ENCODE measurements around the gene MIGA1.
"Not testable (repeated sequence)": the region's sequence is repeated elsewhere in the genome, so short reads cannot be mapped to it uniquely, and the experiment has no call there.

The MIGA1 gene

DNA sequence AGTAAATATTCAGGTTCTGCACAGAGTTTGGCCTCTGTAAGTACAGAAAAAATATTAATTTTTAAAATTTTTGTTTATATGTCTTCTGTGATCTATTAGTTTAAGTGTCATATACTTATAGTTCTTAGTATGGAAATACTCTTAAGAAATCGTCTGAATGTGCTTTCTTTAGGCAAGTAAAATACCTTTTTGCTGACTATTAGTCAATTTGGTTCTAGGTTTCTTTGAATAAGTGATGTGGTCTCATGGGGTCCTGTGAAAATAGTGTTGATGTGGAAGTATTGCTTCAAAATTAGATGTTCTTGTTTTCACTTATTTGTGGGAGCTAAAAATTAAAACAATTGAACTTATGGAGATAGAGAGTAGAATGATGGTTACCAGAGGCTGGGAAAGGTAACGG, 23.9 kb downstream of the MIGA1 start:
- DNase-seq = no peak

DNA sequence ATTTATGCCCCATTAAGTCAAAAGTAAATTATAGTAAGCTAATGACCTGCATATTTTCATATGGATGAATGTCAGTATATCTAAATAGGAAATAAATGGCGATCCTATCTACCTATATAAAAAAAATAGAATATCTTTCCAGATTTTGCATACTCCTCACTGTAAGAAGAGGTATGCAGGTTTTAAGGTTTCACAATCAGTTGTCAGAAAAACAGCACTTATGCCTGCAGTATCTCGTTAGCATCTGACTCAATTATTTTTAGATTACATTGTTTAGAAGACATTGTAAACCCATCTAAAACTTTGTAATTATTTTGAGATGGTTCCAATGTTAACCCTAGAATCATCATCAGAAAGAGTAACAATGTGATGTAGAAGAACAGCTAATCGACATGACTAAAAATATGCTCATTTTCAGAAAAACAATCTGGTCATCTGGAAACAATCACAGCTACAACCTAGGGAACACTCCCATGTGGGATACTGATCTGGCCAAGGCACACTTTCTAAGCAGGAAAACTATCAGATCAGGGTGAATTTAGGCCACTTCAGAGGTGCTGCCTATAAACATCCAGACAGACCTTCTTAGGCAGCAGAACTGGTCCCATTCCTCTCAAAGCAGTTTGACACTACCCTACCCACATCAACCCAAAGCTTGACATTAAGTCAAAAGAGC, 30.5 kb downstream of the MIGA1 start:
- DNase-seq = not testable (repeated sequence)

DNA sequence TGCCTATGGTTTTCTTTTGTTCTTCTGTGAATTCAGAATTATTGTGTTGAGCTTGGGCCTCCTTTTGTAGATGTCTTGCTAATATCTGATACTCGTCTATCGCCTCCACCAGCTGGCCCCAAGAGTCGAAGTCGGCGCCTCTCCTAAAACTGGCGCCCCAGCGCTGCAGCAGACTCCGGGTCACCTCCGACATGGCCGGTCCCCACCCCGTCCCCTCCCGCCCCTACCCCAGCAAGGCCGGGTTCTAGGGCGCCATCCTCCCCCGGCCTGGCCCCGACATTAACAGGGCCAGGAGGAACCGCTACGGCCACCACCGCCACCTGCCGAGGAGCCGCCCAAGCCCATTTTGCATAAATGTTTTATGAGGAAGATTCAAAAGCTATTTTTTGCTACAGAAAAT, 32.1 kb downstream of the MIGA1 start:
- not testable (repeated sequence) for DNase-seq

DNA sequence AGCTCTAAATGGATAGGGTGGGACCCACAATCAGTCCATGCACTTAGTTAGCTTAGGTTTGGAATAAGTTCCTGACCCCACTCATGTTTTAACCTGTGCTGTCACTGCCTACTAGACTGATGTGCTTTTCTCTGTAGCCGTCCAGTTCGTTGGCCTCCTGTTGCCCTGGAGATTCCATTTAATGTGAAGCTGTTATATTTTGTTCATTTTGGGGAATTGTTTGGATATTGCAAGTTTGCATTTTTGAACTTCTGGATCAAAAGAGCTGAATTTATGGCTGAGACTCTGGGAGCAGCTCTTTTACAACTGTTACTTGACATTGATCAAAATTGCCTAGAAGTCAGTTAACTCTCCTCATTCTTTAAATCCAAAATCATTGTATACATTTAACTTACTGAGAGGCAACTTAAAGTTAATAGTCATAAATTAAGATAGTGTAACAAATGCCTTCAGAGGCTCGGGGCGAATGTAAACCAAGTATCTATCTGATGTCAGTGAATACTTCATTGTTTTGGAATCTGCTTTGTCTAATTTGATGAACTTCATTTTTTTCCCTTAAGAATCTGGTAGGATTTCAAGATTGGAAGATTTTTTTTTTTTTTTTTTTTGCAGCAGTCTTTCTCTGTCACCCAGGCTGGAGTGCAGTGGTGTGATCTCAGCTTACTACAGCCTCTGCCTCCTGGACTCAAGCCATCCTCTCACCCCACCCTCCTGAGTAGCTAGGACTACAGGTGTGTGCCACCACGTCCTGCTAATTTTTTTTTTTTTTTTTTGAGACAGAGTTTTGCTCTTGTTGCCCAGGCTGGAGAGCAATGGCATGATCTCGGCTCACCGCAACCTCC, 38.1 kb downstream of the MIGA1 start:
- no peak for DNase-seq

DNA sequence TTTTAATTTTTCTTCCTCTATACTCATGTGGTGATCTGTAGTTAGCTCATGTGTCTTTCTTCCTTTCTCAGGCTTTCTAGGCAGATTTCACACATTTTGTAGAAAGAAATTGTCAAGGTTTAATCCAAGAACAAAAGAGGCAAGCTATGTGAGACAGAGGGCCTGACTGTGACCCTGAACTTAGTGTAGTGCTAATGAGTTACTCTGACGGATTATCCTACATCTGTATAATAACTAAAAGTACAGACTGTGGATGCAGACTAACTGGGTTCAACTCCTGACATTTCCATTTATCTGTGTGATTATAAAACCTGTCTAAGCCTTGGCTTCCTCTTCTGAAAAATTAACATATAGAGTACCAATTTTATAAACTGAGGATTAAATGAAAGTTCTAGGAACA, 40.7 kb downstream of the MIGA1 start:
- no peak for DNase-seq

DNA sequence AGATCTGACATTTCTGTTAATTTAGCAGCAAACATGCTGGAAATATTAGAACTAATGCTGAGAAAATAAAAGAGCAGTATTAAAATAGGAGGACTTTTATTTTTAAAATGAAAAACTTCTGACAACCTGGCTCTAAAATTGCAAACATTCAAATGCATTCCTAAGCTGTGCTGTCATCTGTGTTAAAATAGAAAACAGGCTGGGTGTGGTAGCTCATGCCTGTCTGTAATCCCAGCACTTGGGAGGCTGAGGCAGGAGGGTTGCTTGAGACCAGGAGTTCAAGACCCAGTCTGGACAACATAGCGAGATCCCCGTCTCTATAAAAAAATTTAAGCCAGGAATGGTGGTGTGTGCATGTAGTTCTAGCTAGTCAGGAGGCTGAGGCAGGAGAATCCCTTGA, 44.6 kb downstream of the MIGA1 start:
- no peak for DNase-seq

DNA sequence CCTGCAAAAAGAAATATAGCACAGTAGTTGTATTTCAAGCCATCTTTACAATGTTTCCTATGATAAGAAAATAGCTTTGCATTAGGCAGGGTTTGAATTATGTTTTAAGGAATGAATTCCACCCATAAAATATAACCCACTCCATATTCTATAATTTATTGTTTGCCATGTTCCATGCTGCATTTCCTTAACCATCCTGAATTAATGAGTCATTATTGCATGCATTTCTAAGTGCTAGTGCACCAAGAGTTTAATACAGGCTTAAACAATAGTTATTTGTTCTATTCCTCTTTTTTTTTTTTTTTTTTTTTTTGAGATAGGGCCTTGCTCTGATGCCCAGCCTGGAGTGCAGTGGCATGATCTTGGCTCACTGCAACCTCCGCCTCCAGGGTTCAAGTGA, 45.2 kb downstream of the MIGA1 start:
- DNase-seq = no peak

DNA sequence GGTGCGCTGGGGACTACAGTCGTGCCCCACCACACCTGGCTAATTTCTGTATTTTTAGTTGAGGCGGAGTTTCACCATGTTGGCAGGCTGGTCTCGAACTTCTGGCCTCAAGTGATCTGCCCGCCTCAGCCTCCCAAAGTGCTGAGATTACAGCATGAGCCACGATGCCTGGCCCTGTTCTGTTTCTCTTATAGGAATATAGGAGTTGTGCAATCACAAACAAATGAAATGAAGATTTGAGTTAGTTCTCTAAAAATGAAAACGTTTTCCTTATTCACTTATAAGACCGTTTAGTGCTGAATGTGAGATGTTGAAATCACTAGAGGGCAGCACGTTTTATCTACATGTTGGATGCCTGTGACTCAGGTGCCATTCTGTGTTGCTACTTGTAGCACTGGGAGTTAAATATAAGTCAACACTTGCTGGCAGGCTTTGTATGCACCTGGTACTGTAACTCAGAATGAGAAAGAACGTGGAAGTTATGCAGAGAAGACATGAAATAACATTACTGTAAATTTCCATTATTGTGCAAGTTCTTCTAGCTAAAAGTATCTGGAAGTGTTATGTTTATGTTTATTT, 45.8 kb downstream of the MIGA1 start:
- DNase-seq = no peak

DNA sequence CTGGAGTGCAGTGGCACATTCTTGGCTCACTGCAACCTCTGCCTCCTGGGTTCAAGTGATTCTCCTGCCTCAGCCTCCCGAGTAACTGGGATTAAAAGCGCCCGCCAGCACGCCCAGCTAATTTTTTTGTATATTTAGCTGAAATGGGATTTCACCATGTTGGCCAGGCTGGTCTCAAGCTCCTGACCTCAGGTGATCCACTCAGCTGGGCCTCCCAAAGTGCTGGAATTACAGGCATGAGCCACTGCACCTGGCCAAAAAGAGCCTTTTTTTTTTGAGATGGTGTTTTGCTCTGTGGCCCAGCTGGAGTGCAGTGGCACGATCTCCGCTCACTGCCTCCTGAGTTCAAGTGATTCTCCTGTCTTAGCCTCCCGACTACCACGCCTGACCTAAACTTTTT, 47.4 kb downstream of the MIGA1 start:
- not testable (repeated sequence) for DNase-seq

DNA sequence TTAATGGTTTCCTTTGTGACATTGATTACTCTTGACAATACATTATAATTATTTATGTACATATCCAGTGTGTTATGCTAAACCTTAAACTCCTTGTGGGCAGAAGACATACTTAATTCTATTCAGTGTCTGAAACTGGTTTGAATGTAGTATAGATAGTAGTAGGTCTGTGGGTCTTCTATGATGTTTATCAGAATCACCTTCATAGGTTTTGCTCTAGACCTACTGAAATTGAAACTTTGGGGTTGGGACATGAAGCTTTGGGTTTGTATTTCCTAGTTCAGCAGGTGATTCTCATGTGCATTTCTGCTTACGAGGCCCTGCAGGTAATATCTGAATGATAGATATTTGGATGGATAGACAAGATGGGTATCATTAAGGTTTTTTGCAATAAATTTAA, 48.6 kb downstream of the MIGA1 start:
- DNase-seq = no peak

DNA sequence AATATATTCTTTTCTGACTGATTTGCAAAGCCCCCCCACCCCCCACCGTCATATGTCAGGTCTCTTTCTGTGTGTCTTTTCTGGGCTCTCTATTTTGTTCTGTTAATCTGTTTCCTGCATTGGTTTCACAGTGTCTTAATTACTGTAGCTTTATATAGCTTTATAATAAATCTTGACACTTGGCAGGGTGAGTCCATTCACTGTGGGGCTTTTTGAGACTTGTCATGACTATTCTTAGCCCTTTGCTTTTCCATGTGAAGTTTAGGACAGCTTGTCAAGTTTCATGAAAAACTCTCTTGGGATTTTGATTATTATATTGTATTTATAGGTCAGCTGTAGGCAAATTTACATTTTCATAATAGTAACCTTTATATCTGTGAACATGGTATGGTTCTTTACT, 50.4 kb downstream of the MIGA1 start:
- no peak for DNase-seq

DNA sequence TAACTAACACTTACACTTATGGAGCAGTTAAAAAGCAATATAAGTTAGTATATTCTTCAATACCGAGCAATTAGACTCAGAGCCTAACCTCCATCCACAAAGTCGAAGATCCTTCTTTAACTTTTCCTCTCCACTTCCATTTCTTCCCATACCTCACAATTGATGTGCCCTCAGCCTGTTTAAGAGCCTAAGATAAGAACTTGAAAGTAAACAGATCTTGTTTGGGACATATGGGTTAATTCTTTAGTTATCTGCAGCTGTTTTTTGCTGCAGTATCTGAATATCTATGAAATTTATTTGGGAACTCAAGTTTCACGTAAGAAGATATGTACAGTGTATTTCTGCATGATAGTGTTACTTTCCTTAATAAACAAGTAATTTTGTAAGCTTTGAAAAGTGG, 51.5 kb downstream of the MIGA1 start:
- DNase-seq = no peak

DNA sequence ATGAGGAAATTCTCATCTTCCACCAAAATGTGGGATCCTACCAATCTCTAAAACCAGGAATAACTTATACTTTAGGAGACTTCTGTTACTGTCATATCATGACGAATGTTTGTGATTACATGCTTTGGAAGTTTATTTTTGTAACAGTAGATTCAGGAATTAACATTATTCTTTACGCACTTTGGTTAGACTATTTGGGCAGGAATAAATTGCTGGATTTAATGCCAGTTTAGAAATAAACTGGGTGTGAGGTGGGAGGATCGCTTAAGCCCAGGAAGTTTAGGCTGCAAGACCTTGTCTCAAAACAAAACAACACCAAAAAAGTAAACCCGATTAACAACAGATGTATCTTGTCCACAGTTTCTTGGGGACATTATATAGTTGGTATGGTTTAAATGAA, 52.1 kb downstream of the MIGA1 start:
- DNase-seq = no peak

DNA sequence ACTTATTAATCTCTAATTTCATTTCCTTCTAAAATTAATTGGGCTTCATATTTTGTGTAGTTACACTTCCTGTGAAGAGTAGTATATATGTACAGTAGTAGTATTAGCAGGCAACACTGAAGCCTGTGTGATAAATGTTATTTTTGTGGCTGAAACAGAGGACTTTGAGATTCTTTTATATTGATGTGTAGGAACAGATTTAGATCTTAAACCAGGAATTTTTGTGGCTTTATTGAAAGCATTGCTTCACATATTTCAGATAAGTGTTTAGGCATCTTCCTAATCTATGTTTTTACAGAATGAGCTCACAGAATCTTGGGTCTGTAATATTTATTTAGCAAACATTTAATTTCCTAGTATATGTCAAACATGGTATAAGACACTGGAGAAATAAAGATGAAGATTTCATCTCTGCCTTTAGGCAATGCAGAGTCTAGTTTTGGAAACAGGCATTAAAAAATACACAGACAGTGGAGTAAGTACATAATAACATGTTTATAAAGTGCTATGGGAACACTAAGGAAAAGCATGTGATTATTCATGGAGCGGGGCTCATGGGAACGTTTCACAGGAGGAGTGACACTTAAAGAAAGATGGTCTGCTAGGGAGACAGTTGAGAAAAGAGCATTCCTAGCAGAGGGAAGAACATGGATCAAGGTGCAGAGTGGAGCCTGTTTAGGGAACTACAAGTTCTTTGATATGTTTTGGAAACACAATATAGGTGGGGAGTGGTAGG, 52.7 kb downstream of the MIGA1 start:
- no peak for DNase-seq

DNA sequence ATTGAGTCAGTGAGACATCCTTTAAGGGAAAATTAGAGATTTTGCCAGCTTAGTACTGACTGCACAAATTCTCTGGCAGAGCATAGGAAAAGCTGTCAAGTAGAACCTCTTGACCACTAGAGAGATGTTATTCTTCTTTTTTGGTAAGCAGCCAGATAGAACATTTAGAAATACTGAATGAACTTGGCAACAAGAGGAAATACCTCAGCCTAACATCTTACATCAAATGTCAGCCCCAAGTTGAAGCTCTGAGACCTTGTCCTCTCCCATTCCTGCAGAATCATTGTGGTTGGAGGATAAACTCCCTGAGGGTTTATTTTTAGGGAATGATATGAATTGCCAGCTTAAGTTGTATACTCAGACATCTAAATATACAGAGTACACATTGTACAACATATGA, 53.5 kb downstream of the MIGA1 start:
- no peak for DNase-seq

DNA sequence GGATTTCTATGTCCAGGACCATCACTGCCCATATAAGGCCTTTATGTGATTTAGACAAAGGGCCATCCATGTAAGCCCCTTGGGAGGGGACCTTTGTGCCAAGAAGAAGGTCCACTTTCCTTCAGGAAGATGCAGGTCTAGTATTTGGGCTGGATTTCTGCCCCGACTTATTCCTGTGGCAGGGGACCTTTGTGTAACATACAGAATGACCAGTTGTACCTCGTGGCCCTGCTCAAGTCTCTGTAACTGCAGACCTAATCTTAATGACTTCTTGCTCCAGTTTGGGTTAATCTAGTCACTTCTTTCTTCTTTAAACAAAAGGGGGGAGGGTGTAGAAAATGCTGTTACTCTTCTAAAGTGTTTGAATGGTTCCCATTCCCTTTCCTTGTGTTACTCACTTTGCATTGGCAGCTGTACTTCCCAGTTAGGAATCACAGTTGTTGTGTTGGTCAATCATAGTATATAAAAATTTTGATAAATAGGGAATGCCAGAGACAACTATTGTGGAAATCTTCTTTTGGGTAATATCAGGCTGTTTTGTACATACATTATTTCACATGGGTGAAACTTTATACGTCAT, 54.2 kb downstream of the MIGA1 start:
- DNase-seq = no peak

DNA sequence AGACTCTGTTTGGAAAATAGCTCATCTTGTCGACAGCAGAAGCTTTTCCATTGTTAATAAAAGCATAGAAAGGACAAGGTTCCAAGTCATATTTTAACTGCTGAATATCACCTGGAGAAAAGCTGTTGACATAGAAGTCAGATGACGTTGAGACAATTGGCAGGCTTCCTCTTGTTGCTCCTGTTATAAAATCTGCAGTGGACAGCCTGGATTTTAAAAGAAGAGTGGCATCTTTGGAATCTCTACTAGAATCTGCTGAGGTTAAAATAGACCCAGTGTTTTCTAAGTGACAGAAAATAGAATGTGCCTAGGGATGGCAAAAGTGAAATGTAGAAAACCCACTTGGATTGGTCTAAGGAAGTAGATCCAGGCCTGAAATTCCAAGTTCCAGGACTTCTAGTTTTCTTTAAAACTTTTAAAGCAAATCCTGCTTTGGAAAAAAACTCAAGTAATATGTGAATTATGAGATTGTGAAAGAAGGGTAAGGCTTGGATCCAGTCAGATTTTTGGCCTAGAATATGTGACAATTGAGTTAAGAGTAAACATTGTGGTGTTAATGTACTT, 55.4 kb downstream of the MIGA1 start:
- no peak for DNase-seq

DNA sequence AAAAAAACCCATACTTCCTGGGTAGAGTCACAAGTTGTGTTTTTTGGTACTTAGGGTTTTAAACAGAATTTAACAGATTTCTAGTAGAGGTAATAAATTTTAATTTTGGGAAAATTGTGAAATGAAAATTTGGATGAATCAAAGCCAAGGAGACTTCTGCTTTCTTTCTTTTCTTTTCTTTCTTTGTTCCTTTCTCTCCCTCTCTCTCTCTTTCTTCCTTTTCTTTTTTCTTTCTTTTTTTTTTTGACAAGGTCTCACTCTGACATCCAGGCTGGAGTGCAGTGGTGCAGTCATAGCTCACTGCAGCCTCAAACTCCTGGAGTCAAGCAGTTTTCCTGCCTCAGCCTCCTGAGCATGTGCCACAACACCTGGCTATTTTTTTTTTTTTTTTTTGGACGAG, 62.1 kb downstream of the MIGA1 start:
- DNase-seq = no peak

DNA sequence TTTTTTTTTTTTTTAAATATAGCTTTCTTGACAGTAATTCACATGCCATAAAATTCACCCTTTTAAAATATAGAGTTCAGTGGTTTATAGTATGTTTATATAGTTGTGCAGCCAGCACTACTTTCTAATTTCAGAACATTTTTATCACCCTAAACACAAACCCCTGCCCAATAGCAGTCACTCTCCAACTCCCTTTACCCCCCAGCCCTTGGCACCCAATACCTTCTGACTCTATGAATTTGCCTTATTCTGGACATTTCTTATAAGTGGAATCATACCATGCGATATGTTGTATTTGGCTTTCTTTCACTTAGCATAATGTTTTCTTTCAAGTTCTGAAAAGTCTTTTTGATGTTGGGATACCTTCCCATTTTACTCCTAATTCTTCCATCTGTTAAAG, 66.5 kb downstream of the MIGA1 start:
- no peak for DNase-seq

DNA sequence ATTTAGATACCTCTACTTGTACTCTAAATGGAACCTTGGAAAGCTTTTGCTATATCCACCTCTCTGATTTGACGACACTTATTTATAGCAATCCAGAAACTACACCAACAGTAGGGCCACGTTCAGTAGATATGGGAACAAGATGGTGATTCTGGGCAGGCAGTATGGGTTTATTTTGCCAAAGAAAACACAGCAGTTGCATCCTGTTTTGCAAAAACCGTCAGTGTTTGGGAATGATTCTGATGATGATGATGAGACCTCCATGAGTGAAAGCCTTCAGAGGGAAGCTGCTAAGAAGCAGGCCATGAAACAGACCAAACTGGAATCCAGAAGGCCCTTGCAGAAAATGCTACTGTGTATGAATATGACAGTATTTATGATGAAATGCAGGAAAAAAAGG, 67.5 kb downstream of the MIGA1 start:
- no peak for DNase-seq

DNA sequence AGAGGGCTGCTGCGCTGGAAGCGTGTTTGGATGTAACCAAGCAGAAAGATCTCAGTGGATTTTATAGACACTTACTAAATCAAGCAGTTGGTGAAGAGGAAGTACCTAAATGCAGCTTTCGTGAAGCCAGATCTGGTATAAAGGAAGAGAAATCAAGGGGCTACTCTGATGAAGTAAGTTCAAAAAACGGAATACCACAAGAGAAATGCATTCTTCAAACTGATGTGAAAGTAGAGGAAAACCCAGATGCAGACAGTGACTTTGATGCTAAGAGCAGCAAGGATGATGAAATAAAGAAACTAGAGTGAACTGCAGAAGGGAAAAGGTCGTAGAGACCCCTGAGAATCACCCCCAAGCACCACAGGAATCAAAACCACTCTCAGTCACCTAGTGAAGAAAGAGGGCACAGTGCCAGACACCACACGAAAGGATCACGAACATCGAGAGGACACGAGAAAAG, 68.2 kb downstream of the MIGA1 start:
- DNase-seq = no peak

DNA sequence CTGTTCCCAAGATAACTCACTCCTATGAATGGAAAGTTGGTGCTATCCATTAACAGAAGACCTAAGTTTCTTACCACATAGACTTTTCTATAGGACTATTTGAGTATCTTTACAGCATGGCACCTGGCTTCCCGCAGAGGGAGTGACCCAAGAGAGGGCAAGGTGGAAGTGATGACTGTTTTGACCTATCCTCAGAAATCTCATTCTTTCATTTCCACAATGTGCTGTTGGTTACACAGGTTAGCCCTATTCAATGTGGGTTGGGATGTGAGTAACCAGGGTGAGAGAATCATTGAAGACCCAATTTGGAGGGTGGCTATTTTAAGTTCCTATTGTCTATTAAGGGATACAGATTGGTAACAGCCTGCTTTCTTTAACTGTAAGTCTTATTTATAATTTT, 70.6 kb downstream of the MIGA1 start:
- DNase-seq = no peak

DNA sequence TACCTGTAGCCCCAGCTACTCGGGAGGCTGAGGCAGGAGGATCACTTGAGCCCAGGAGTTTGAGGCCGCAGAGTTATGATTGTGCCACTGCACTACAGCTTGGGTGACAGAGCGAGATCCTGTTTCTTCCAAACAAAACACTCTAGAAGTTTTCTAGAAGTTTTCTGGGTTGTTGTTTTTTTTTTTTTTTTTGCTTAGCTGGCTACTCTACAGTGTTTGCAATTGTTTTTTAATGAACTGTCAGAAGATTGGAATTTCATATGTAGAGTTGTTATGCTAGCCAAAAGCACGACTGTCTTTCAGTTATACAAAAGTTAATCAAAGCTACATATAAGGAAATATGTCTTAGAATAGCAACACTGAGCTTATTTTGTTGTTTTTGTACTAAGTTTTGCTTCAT, 78.1 kb downstream of the MIGA1 start:
- no peak for DNase-seq

Data from CD4-positive, alpha-beta T cell treated with Interleukin-17A for 4 hours (primary cell).